Measurements from ENCODE around the gene YJU2. TPM values are rescaled to one million over a fixed set of nuclear protein-coding genes. Genes with fewer than 3 reads are reported as not detected.

Gene YJU2
- polyA plus RNA-seq, 1 of the 3 experiments (the other 2 are of a cell fraction), result 29.0 TPM

Other genes starting within 250 kb of the YJU2 start
- 7.7 and 14.1 TPM in 2 replicates for gene PIAS4, start 239.3 kb upstream of the YJU2 start, polyA plus RNA-seq (2012; rRNA removed)
- 5.6 and 7.4 TPM in 2 replicates for gene ZBTB7A, start 180.2 kb upstream of the YJU2 start, polyA plus RNA-seq (2012; rRNA removed)
- 67.2 and 114 TPM in 2 replicates for gene MAP2K2, start 123.0 kb upstream of the YJU2 start, polyA plus RNA-seq (2012; rRNA removed)
- gene CREB3L3, start 93.4 kb upstream of the YJU2 start, polyA plus RNA-seq (2012; rRNA removed), result 0.05 TPM in 1 of 2 replicates, not detected in the other
- 37.2 and 41.0 TPM in 2 replicates for gene SIRT6, start 64.5 kb upstream of the YJU2 start, polyA plus RNA-seq (2012; rRNA removed)
- 0.87 and 1.1 TPM in 2 replicates for gene ANKRD24, start 64.4 kb upstream of the YJU2 start, polyA plus RNA-seq (2012; rRNA removed)
- gene EBI3, start 17.6 kb upstream of the YJU2 start, polyA plus RNA-seq (2012; rRNA removed), result 3.6 and 3.7 TPM in 2 replicates
- gene SHD, start 32.2 kb downstream of the YJU2 start, polyA plus RNA-seq (2012; rRNA removed), result 3.1 and 6.9 TPM in 2 replicates
- 0.06 TPM in 1 of 2 replicates, not detected in the other for gene TMIGD2, start 55.3 kb downstream of the YJU2 start, polyA plus RNA-seq (2012; rRNA removed)
- gene FSD1, start 57.5 kb downstream of the YJU2 start, polyA plus RNA-seq (2012; rRNA removed), result 46.7 and 49.0 TPM in 2 replicates
- gene STAP2, start 91.7 kb downstream of the YJU2 start, polyA plus RNA-seq (2012; rRNA removed), result 6.0 and 7.6 TPM in 2 replicates
- gene MPND, start 96.5 kb downstream of the YJU2 start, polyA plus RNA-seq (2012; rRNA removed), result 18.7 and 21.3 TPM in 2 replicates
- gene SH3GL1, start 153.5 kb downstream of the YJU2 start, polyA plus RNA-seq (2012; rRNA removed), result 62.5 and 82.8 TPM in 2 replicates
- 13.2 and 18.0 TPM in 2 replicates for gene CHAF1A, start 155.6 kb downstream of the YJU2 start, polyA plus RNA-seq (2012; rRNA removed)
- gene UBXN6, start 210.7 kb downstream of the YJU2 start, polyA plus RNA-seq (2012; rRNA removed), result 100 and 110 TPM in 2 replicates
- gene HDGFL2, start 225.2 kb downstream of the YJU2 start, polyA plus RNA-seq (2012; rRNA removed), result 63.0 and 77.8 TPM in 2 replicates

Data from SK-N-SH (cell line).